ENCODE data around the gene AGBL1.

- TF ChIP-seq SIN3A (IDR thresholded peaks at IDR 0.05; ENCODE audit: borderline replicate concordance, insufficient read depth, low read length) (no peak), POLR2AphosphoS5 (IDR thresholded peaks at IDR 0.05; ENCODE audit: low read depth, low read length) (no peak), TAF1 (IDR thresholded peaks at IDR 0.05; ENCODE audit: borderline replicate concordance, insufficient read depth, low read length) (no peak)
Measured at GRCh38 chr15:86591158-86591557, 511.5 kb downstream of the AGBL1 start.

Measured in PFSK-1 (cell line).